GM18499 (cell line): ENCODE measurements around the gene SORCS3.

ENCODE experiments used
- ATAC-seq: cut with Tn5 transposase; IDR thresholded peaks from one replicate; pipeline ENCODE4 v1.9.1; 2021; ENCODE audit warnings: moderate number of reproducible peaks; ENCODE audit not compliant: insufficient read depth, unreplicated experiment

Gene SORCS3

GRCh38 chr10:105146436-105146835 lies 505.3 kb downstream of the SORCS3 start:
- no peak for ATAC-seq

- no peak for ATAC-seq
These were observed 507.4 kb downstream of the SORCS3 start for GRCh38 chr10:105148456-105148855.

- ATAC-seq = no peak
These were observed 507.8 kb downstream of the SORCS3 start for GRCh38 chr10:105148921-105149320.

GRCh38 chr10:105149371-105149891 lies 508.3 kb downstream of the SORCS3 start:
- ATAC-seq = no peak

GRCh38 chr10:105150259-105150880 lies 509.3 kb downstream of the SORCS3 start:
- ATAC-seq = no peak

- no peak for ATAC-seq
These were observed 513.6 kb downstream of the SORCS3 start for GRCh38 chr10:105154736-105155135.

GRCh38 chr10:105159268-105159667 lies 518.2 kb downstream of the SORCS3 start:
- no peak for ATAC-seq

- ATAC-seq = no peak
These were observed 520.1 kb downstream of the SORCS3 start for GRCh38 chr10:105161149-105161548.

- ATAC-seq = no peak
These were observed 520.7 kb downstream of the SORCS3 start for GRCh38 chr10:105161767-105162166.

GRCh38 chr10:105170521-105170920 lies 529.4 kb downstream of the SORCS3 start:
- no peak for ATAC-seq

- no peak for ATAC-seq
These were observed 530.9 kb downstream of the SORCS3 start for GRCh38 chr10:105171945-105172344.

GRCh38 chr10:105181626-105182025 lies 540.5 kb downstream of the SORCS3 start:
- no peak for ATAC-seq

GRCh38 chr10:105183536-105183935 lies 542.4 kb downstream of the SORCS3 start:
- no peak for ATAC-seq

- ATAC-seq = no peak
These were observed 544.1 kb downstream of the SORCS3 start for GRCh38 chr10:105185161-105185560.

- ATAC-seq = no peak
These were observed 546.2 kb downstream of the SORCS3 start for GRCh38 chr10:105187243-105187642.

GRCh38 chr10:105188737-105189462 lies 547.8 kb downstream of the SORCS3 start:
- ATAC-seq = no peak

GRCh38 chr10:105189463-105189800 lies 548.3 kb downstream of the SORCS3 start:
- ATAC-seq = no peak

GRCh38 chr10:105192146-105192545 lies 551.1 kb downstream of the SORCS3 start:
- ATAC-seq = no peak

- ATAC-seq = no peak
These were observed 551.8 kb downstream of the SORCS3 start for GRCh38 chr10:105192861-105193260.

- no peak for ATAC-seq
These were observed 554.7 kb downstream of the SORCS3 start for GRCh38 chr10:105195831-105196230.

- ATAC-seq = no peak
These were observed 556.7 kb downstream of the SORCS3 start for GRCh38 chr10:105197598-105198364.
